22Rv1 (cell line): ENCODE data around the gene RCBTB1.

Experiments used
- CTCF ChIP-seq: fragments of 450-650 bp; IDR thresholded peaks from 2 replicates; pipeline ENCODE4 v1.5.1; 2017; ENCODE audit warnings: mild to moderate bottlenecking
- ZFX ChIP-seq: fragments of 450-650 bp; IDR thresholded peaks from 2 replicates; pipeline ENCODE4 v1.6.1; 2017; ENCODE audit warnings: antibody characterized with exemption, borderline replicate concordance

- TF ChIP-seq CTCF = no peak
- no peak for TF ChIP-seq ZFX
Observed at GRCh38 chr13:49569993-49570689, 15.2 kb downstream of the RCBTB1 start.
